HG03439 (cell line): ENCODE measurements around the gene CD300C.
"Not testable (repeated sequence)": the region's sequence is repeated elsewhere in the genome, so short reads cannot be mapped to it uniquely, and the experiment has no call there.

Experiments
- ATAC-seq: cut with Tn5 transposase; IDR thresholded peaks from one replicate; pipeline ENCODE4 v1.9.1; 2021; ENCODE audit warnings: mild to moderate bottlenecking, moderate library complexity; ENCODE audit not compliant: unreplicated experiment

Gene CD300C

DNA sequence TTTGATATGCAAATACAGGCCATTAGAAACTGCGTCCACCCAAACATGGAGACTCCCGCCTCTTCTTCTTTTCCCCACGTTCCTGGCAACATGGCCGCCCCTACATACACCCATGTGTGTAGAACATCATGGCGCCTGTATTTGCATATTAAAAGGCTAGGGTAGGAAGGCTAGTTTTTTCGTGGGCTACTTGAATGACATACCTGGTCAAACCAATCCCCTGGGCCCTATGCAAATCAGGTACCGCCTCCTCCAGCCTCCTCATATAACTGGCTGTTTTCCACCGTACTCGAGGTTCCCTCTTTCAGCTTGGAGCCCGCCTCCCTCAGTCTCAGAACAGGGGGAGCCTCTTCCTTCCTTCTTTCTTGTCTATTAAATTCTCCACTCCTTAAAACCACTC is 13.8 kb downstream of the CD300C start:
- no peak for ATAC-seq

DNA sequence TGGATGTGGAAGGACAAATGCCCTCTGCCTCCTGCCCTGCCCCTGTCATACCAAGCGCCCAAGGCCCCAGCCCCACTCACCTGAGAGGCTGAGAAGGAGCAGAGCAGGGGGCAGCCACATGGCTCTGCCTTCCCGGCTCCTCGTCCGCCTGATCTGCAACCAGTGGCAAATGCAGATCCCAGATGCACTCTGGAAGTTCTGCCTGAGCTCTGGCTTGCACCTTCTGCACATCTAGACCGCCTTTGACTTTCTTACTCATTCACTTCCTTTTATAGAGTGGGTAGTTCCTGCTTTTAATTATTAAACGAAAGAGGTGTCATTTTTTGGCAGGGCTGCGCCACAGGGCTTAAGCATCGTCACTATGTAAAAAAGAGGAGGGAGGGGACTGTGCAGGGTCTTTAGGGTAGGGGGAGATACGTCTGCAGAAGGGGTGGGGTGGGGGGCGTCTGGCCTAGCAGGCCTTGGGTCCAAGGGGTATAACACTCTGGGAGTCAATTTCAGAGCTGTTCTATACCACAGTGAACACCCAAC is 14.6 kb downstream of the CD300C start, which contains the start of gene CD300LB:
Gene CD300LB (minus strand): TSS at position 245 of the 531 bp plus-strand sequence. CDS start 125 bp downstream, at position 120.
- ATAC-seq = no peak

DNA sequence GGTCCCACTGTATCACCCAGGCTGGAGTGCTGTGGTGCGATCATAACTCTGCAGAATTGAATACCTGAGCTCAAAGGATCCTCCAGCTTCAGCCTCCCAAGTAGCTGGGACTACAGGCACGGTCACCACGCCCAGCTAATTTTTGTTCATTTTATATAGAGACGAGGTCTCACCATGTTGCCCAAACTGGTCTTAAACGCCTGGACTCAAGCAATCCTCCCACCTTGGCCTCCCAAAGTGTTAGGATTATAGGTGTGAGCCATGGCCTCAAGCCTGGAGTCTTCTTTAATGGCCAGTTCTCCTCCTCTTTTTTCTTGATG is 15.1 kb downstream of the CD300C start:
- ATAC-seq = no peak

DNA sequence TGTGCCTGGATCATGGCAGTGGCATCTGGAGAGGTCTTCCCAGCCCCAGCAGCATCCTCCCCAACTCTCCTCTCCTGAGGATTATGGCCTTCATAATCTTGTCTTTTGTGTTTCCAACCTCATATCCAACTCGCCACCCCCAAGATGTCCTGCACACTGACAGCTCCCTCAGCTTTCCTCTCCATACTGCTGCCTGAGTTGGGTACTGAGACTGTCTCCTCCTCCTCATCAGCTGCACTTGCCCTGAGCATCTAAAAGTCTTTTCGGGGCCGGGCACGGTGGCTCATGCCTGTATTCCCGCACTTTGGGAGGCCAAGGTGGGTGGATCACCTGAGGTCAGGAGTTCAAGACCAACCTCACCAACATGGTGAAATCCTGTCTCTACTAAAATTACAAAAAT is 16.7 kb downstream of the CD300C start:
- no peak for ATAC-seq

DNA sequence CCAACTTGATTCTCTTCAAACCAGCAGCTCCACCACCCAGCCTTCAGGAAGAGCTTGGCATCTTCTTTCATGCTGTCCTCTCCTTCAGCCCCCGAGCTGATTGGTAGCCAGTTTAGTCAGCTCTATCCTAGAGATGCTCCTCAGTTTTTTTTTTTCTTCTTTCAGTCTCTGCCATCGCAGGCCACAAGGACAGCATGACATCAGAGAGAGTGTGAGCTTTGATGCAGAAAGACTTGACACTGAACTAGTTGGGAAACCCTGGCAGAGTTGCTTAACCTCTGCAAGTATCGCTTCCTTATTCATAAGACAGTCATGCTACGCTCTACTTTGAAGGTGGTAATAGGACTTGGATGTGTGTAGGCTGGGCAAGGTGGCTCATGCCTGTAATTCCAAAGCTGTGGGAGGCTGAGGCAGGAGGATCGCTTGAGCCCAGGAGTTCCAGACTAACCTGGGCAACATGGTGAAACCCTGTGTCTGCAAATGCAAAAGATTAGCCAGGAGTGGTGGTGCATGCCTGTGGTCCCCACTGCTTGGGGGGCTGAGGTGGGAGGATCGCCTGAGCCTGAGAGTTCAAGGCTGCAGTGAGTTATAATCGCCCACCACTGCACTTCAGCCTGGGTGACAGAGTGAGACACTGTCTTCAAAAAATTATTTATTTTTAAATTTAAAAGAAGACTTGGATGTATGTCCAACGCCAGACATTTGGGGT is 17.3 kb downstream of the CD300C start:
- ATAC-seq = no peak

DNA sequence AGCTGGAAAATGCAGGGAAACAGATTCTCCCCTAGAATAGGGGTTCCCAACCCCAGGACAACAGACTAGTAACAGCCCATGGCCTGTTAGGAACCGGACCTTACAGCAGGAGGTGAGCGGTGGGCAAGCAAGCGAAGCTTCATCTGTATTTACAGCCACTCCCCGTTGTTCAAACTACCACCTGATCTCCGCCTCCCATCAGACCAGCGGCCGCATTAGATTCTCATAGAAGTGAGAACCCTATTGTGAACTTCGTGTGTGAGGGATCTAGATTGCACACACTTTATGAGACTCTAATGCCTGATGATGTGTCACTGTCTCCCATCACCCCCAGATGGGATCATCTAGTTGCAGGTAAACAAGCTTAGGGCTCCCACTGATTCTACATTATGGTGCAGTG is 18.2 kb downstream of the CD300C start:
- ATAC-seq = no peak

DNA sequence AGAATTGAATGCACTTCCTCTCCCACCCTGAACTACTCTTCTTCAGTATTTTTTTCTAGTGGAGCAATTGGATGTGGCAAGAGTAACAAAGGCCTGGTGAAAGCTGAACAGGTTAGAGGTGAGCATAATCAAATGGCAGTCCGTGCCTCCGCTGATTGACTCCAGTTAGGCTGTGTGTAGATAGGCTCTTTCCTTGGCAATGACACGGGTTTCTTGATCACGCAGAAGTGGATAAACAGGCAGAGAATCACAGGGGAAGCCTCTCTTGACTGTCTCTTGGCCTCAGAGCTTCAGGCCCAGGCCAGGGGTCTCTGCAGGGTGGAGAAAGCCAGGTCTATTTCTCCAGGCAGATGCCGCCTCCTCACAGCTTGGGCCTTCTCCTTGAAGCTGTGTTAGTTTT is 18.8 kb downstream of the CD300C start:
- ATAC-seq = no peak

DNA sequence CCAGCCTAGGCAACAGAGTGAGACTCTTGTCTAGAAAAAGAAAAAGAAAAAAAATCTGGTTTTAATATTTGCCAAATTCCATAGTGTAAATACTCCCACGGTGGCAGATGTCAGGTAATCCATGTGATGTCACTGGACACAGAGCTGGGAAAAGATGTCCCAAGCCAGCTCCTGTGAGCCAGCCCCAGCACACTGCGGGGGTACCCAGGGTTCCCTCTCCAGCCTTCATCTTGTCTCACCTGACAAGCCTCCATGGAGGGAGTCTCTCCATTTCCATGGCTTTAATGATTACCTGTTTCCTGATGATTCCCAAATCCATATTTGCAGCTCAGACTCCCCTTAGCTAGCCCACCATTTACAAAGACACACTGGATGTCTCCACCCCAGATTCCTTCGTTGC is 19.2 kb downstream of the CD300C start:
- no peak for ATAC-seq

DNA sequence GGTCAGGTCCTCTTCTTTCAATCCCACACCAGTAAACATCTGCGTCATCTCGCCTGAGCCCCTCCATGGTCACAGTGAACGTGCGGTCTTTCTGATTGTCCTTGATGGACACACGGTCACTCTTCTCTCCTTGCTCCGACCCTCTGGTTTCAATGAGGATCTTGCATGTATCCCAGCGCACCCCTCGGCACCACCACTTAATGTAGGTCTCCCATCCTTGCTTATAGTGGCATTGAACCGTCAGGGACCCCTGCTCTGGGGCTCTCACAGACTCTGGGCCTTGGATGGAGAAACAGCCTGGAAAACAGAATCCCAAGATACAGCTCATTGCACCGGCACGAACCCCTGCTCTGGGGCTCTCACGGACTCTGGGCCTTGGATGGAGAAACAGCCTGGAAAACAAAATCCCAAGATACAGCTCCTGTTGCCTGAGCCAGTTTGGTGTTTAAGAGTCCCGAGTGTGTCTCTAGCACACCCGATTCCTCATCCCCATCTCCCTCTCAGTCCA is 20.1 kb downstream of the CD300C start:
- no peak for ATAC-seq

DNA sequence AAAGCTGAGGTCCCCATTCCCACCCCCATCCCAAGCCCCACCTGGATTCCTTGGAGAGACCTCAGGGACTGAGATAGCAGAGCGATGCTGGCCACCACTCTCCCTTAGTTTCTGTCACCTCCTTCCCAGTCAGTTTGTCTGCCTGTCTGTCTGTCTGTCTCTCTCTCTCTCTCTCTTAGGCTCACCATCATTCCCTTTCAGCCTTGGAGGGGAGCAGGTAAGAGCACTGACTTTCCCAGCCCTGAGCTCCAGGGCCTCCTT is 20.5 kb downstream of the CD300C start:
- no peak for ATAC-seq

DNA sequence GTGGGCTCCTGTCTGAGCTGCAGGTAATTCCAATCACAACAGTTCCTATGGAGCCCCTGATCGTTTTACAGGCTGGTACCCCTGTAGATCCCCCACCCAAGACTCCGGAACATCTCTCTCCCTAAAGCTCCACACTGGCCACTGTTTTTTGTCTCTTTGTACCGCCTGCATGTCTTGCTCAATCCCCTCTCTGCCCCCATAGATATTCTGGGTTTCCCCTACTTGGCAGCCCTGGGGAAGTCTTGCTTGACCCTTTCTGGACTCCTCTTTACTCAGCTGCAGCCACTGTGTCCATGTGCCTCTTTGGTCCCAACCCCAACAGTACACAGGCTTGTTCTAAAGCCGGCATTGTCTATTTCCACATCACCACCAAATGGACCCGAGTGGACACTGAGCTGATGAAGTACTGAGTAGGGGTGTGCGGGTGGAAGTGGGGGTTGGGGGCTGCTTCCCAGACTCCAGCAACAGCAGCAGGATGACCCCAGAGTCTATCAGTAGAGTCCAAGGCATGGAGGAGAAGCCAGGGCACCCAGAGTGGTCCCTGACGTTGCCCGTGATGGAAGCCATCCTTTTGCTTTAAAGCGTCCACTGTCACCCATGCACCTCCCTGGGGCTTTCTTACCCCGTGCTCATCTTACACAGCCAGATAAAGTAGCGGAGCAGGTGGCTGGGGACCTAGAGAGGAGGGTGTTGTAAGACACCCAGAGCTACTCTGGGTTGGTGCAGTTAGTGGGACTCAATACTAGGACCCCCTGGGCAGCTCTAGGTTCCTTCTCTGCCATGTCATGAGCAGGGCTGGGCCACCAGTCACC is 21.1 kb downstream of the CD300C start:
- no peak for ATAC-seq

DNA sequence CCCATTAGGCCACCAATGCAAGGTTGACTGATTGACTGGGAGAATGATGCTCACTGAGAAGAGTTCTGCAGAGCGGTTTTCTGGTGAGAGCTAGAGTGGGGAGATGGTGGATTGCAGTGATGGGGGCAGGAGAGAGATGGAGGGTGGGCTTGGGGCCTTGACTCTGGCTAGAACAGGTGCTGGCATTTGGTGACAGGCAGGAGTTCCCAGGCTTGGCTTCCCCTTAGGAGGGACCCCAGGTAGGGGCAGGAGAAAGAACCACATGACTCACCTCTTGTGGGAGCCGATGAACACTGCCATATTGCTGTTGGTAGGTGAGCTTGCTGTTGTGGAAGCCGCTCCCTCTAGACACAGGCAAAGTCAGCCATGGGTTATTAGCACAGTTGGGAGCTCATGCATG is 22.6 kb downstream of the CD300C start:
- no peak for ATAC-seq

DNA sequence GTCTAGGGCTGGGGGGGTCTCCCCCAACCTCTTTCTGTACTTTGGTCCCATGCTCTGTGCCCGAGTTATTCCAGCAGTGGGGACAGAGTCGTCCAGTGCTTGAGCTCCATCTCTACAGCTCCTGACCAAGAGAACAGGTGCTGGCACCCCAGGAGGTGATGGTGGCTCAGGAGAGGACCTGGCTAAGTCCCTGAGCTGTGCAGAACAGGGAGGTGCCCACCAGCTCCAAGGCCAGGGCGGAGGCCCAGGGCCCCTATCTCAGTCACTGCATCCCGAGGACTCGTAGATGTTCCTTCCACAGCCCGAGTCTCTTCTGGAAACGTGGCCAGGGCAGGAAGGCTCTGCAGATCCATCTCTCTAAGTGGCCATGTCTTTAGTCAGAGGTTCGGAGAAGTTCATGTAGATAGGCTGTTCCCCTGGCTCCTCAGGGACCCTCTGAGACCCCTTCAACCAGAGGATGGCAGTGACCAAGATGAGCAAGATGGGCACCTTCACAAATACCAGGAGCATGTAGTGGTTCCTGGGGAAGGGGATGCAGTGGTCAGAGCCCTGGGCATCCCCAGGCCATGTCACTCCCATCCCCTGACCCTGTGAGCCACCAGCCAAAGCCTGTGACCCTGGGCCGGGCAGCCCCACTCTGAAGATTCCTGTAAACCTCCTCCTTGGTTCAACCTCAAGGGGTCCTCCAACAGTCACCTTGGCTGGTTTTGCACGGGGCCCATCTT is 23.4 kb downstream of the CD300C start:
- ATAC-seq = no peak

DNA sequence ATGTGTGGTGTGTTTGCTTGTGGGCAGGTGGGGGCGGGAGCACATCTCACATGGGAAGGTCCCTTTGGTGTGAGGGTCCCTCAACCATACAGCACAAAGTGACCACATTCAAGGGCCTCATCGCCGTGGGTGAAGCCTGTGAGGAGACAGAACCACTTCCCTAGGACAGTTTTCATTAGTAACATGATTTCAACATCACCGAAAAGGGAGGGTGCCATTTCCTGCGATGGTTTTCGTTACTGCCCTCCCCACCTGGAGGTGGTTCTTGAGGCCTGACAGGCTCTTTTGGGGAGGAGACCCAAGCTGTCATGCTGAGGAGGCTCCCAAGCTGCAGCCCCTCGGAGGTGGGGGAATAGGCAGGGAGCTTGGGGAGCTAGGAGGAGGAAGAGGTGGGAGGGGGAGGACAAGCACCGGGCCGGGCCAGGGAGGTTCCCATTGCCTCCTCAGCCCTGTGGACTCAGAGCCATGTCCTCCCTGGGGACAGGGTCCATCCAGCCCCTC is 24.2 kb downstream of the CD300C start:
- ATAC-seq = no peak

DNA sequence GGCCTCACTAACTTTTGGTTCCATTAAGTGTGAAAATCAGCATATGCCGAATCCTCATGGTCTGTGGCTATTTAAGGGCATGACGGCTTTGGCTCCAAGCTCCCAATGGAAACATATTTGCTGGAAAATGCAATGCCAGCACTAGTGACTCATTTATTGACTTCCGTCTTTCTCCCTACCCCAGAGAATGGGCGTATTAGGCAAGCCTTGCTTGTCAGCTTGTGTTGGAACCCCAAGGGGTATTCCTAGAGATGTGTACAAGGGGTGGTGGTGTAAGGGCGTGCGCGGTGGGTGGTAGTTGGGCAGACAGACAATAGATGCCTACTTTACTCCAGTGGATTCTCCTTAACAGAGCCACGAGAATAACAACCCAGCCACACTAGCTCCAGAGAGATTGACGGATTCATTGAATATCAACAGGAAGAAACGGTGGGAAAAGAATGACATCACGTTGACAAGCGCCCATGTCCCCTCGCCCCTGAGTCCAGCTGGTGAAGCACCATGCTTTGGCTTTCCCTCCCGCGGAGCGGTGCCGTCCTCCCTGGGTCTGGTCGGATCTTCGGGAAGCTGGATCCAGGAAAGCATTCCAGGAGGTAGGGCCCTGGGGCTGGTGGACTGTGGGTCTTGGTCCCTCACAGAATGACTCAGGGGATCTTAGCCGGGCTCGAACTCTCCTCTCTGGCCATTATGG is 25.0 kb downstream of the CD300C start:
- no peak for ATAC-seq

DNA sequence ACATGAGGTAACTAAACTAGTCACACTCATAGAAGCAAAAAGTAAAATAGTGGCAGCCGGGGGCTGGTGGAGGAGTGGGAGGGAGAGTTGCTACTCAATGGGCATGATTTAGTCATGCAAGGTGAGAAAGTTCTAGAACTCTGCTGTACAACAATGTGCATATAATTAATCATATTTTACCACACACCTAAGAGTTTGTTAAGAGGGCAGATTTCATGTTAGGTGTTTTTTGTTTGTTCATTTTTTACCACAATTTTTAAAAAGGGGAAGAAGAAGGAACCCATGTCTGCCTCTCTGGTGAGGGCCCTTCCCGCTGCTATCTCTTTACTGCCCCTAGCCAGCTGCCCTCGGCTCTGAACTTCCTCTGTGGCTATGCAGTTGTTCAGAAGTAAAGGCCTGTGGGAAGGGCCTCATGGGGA is 25.9 kb downstream of the CD300C start:
- ATAC-seq = no peak

DNA sequence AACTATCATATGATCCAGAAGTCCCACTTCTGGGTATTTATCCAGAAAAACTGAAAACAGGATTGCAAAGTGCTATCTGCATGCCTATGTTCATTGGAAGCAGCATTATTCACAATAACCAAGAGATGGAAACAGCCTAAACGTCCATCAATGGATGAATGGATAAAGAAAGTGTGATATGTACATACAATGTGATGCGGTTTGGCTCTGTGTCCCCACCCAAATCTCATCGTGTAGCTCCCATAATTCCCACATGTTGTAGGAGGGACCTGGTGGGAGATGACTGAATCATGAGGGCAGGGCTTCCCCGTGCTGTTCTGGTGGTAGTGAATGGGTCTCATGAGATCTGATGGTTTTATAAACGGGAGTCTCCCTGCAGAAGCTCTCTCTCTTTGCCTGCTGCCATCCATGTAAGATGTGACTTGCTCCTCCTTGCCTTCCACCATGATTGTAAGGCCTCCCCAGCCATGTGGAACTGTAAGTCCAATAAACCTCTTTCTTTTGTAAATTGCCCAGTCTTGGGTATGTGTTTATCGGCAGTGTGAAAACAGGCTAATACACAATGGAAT is 27.4 kb downstream of the CD300C start:
- ATAC-seq = not testable (repeated sequence)

DNA sequence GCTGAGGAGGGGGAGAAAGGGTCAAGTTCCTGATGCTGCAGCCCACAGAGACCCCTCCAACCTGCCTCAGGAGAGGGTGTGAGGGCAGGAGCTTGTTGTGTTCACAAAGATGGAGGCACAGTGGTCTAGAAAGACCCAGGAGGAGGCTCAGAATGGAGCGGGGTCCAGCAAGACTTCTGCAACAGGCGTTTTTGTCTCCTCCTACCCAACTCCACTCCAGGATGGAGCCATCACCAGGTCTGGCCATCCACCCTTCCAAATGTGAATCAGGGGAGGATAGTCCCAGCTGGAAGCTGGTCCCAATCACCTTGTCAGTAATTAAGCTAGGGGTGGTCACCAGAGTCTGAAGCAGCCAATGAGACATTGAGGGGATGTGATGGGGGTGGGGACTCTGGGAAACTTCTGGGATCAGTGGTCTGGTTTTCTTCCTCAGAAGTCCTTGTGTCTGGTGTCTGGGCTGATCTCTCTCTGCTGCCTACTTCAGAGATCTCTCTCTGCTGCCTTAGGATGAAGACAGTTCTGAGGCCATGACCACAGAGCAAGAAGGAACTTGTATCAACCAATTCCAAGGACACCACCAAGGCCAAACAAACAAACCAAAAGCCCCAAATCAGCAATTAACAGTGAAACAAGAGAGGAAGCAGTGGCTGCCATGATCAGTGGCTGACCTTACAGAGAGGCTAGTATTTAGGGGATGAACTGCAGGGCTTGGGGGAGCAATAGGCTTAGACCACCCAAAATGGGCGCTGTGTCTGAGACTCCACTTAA is 29.2 kb downstream of the CD300C start:
- ATAC-seq = no peak

DNA sequence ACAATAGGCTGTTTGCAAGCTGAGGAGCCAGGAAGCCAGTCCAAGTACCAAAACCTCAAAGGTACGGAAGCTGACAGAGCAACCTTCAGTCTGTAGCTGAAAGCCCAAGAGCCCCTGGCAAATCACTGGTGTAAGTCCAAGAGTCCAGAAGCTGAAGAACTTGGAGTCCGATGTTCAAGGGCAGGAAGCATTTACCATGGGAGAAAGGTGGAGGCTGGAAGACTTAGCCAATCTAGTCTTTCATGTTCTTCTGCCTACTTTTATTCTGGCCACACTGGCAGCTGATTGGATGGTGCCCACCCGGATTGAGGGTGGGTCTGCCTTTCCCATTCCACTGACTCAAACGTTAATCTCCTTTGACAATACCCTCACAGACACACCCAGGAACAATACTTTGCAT is 30.0 kb downstream of the CD300C start:
- ATAC-seq = no peak
